Measurements from ENCODE around the gene JMY.

Gene JMY

GRCh38 chr5:79297661-79298060 lies 61.7 kb downstream of the JMY start:
- DNase-seq = no peak

- no peak for DNase-seq
Measured at GRCh38 chr5:79301046-79301712, 65.2 kb downstream of the JMY start.

GRCh38 chr5:79302454-79302853 lies 66.5 kb downstream of the JMY start:
- no peak for DNase-seq

DNA sequence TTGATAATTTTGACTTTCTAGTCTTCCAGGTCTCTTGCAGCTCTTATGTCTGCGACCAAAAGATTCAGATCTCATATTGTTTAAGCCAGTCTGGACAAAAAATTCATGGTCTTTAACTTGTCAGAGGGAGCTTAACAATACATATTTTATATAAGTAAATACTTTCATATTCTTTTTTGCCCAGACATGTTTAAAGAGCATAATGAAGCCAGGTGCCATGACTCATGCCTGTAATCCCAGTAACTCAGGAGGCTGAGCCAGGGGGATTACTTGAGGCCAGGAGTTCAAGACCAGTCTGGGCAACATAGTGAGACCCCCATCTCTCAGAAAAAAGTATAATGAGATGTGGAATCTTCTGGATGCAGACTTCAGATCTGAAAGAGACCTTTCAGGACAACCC lies 69.8 kb downstream of the JMY start:
- DNase-seq = no peak

DNA sequence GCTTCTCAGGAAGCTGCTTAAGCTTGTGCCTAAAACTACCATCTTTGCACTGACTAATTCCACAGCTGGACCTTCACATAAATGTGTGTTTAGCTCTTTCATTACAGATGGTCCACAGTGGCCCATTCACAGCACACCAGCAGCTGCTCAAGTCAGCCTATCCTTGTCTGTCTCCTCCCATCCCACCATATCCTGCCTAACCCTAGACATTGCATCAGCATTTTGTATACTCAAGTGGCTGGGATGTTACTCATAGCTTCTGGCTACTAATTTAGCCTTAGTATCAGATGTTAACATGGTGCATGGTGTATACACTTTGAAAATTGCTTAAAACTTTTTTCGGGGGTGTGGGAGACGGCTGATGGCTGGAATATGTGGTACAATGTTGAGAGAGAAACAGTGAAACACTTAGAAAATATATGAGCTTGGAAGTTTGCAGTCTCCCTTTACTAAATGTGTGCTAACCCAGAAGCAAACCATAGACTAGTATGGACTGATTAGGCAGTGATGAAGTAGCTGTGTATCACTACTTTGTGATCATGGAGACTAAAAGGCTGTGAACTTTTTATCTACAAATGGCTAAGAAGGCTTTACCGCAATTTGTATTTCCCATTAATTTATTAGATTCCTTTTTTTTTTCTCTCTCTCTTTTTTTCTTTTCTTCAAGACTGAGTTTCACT lies 83.1 kb downstream of the JMY start:
- DNase-seq = no peak

GRCh38 chr5:79329453-79329852 lies 93.5 kb downstream of the JMY start:
- no peak for DNase-seq

DNA sequence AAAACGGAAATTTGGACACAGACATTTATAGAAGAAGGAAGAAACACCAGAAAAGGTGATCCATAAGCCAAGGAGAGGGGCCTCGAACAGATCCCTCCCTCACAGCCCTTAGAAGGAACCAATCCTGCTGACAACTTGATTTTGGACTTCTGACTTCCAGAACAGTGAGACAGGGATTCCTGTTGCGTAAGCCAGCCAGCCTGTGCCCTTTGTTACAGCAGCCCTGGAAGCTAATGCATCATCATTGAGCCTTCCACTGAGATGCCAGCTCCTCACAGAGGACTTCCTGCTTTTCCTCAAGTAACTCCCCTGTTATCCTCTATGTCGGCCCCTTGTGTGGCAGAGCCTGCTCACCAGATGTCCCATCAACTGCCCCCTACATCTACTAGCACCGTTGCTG lies 94.1 kb downstream of the JMY start:
- DNase-seq = no peak

- no peak for DNase-seq
Measured at GRCh38 chr5:79333852-79334557, 98.1 kb downstream of the JMY start.

DNA sequence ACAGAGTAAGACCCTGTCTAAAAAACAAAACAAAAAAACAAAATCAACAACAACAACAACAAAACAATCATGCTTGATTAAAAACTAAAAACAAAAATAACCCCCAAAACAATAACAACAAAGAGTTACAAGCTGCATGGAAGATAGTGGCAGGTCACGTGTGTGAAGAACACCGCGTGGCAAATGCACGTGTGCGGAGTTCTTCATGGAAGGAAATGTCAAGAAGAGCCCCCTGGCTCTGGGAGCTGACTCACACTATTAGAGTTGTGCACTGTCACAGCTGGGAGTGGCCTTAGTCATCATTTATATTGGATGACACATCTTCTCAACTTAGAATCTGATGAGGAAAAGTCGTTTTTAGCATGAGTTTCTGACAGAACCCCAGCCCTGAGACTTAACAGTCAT lies 110.5 kb downstream of the JMY start:
- DNase-seq = no peak

- no peak for DNase-seq
Measured at GRCh38 chr5:79349047-79349446, 113.1 kb downstream of the JMY start.

DNA sequence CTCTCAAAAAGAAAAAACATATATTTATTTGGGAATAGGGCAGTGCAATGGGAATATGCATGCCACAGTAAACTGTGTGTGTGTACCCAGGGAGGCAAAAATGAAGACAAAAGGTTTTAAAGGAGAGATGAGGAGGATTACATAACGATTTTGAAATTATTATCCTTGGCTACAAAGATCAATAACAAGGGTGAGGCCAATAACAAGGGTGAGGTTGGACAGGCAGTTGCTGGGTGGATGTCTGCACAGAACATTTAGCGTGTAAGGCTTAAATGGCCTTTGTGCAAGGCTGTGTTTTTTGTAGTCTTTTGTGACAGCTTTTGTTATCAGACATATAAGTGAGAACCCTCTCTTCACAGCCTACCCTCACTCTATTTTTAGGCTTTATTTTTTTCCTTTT lies 114.0 kb downstream of the JMY start:
- no peak for DNase-seq

DNA sequence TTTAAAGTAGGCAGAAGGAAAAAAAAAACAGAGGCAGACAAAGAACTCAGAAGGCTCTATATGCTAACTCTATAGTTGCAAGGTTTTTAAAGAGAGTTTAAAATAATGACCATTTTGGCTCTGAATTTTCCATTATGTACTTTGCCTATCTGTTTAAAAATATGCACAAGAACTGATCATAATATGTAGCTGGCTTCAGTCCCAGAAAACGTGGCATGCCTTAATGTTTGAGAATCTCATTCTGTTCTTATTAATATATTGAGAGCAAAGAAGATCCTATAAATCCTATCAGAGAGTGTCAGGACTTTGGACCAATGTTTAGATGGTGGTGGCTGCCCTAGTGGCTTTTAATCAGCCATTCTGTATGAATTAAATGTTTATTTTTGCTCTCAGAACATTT lies 121.5 kb downstream of the JMY start:
- DNase-seq = no peak
